Neural cell (in vitro differentiated cells): ENCODE results near the gene DROSHA. TPM values are rescaled to one million over a fixed set of nuclear protein-coding genes. Genes with fewer than 3 reads are reported as not detected.

Experiments used
- H2AFZ ChIP-seq: fragments of 200-600, 300-800 bp; sonication (generic), shearing (Covaris generic); 2 replicates; pipeline ENCODE4 v1.6.0; 2014; ENCODE audit warnings: low read depth, mild to moderate bottlenecking, antibody characterized with exemption, low read length, moderate library complexity
- H3F3A ChIP-seq: fragments of 200-600 bp; shearing (Covaris generic); 2 replicates; pipeline ENCODE4 v1.6.1; 2016; ENCODE audit warnings: mild to moderate bottlenecking, moderate library complexity, mixed read lengths, antibody characterized with exemption, low read length; ENCODE audit not compliant: insufficient read depth, poor library complexity, severe bottlenecking
- H3K27ac ChIP-seq: fragments of 200-600, 300-800 bp; sonication (generic), shearing (Covaris generic); 2 replicates; pipeline ENCODE4 v1.5.1; 2014; ENCODE audit warnings: mild to moderate bottlenecking, low read length, moderate library complexity
- H3K27me3 ChIP-seq: fragments of 300-800, 200-600 bp; sonication (generic), shearing (Covaris generic); 2 replicates; pipeline ENCODE4 v1.6.0; 2014; ENCODE audit warnings: mild to moderate bottlenecking, low read depth, low read length, moderate library complexity; ENCODE audit not compliant: insufficient read depth
- H3K36me3 ChIP-seq: fragments of 300-800, 200-600 bp; sonication (generic), shearing (Covaris generic); 2 replicates; pipeline ENCODE4 v1.5.1; 2014; ENCODE audit warnings: mild to moderate bottlenecking, antibody characterized with exemption, low read length, moderate library complexity; ENCODE audit not compliant: insufficient read depth
- H3K4me2 ChIP-seq: fragments of 300-800, 200-600 bp; sonication (generic), shearing (Covaris generic); 2 replicates; pipeline ENCODE4 v1.6.0; 2014; ENCODE audit warnings: mild to moderate bottlenecking, low read length
- H3K4me3 ChIP-seq: fragments of 300-800, 200-600 bp; sonication (generic), shearing (Covaris generic); 2 replicates; pipeline ENCODE4 v1.5.1; 2014; ENCODE audit warnings: mild to moderate bottlenecking, low read length, moderate library complexity
- H3K79me2 ChIP-seq: fragments of 200-600 bp; shearing (Covaris generic); replicated peaks from 2 replicates; pipeline ENCODE4 v1.6.0; 2014; ENCODE audit warnings: mild to moderate bottlenecking, low read length, moderate library complexity; ENCODE audit not compliant: insufficient read depth
- H3K9ac ChIP-seq: fragments of 300-800, 200-600 bp; sonication (generic), shearing (Covaris generic); 2 replicates; pipeline ENCODE4 v1.6.1; 2016; ENCODE audit warnings: mild to moderate bottlenecking, low read length, mixed read lengths
- H3K9me2 ChIP-seq: fragments of 200-600 bp; shearing (Covaris generic); 2 replicates; pipeline ENCODE4 v1.6.1; 2016; ENCODE audit warnings: mild to moderate bottlenecking, low read length, mixed read lengths; ENCODE audit not compliant: insufficient read depth
- H3K9me3 ChIP-seq: fragments of 200-600, 300-800 bp; sonication (generic), shearing (Covaris generic); 2 replicates; pipeline ENCODE4 v1.6.1; 2016; ENCODE audit warnings: mild to moderate bottlenecking, mixed run types, low read length, moderate library complexity, mixed read lengths
- H4K20me1 ChIP-seq: fragments of 200-600 bp; shearing (Covaris generic); 2 replicates; pipeline ENCODE4 v1.6.1; 2016; ENCODE audit warnings: mild to moderate bottlenecking, mixed run types; ENCODE audit not compliant: insufficient read depth
- EP300 ChIP-seq: fragments of 450-650 bp; conservative IDR thresholded peaks from 2 replicates; pipeline ENCODE4 v1.6.1; 2014; ENCODE audit warnings: antibody characterized with exemption, mild to moderate bottlenecking, moderate library complexity; ENCODE audit not compliant: poor library complexity, severe bottlenecking
- EZH2 ChIP-seq: fragments of 200-600, 300-800 bp; shearing (Covaris generic), sonication (generic); IDR thresholded peaks from 2 replicates; pipeline ENCODE4 v1.6.1; 2014; ENCODE audit warnings: antibody characterized with exemption, low read length, borderline replicate concordance, mild to moderate bottlenecking; ENCODE audit not compliant: insufficient read depth, poor library complexity, severe bottlenecking
- MXI1 ChIP-seq: fragments of 450-650 bp; conservative IDR thresholded peaks from 2 replicates; pipeline ENCODE4 v1.6.1; 2014; ENCODE audit warnings: antibody characterized with exemption, mild to moderate bottlenecking; ENCODE audit not compliant: poor library complexity, severe bottlenecking
- POLR2AphosphoS5 ChIP-seq: IDR thresholded peaks from 2 replicates; pipeline ENCODE4 v1.6.1; 2012
- RAD21 ChIP-seq: fragments of 450-650 bp; conservative IDR thresholded peaks from 2 replicates; pipeline ENCODE4 v1.6.1; 2014; ENCODE audit warnings: antibody characterized with exemption, mild to moderate bottlenecking, moderate library complexity
- SMC3 ChIP-seq: fragments of 450-650 bp; conservative IDR thresholded peaks from 2 replicates; pipeline ENCODE4 v1.6.1; 2014; ENCODE audit warnings: antibody characterized with exemption, mild to moderate bottlenecking, moderate library complexity; ENCODE audit not compliant: poor library complexity
- TAF1 ChIP-seq: IDR thresholded peaks from 2 replicates; pipeline ENCODE4 v1.6.1; 2012; ENCODE audit warnings: low read depth
- polyA plus RNA-seq: library from polyadenylated mRNA; depleted of rRNA; stranded (reverse); fragments of >200 nt; gene quantifications from 2 replicates; pipeline ENCODE4 v1.2.3, GENCODE V29; 2014
- TF ChIP-seq, protein P1 (sequence below): fragments of 450-650 bp; IDR thresholded peaks from 2 replicates; pipeline ENCODE4 v1.5.1; 2014; ENCODE audit warnings: antibody characterized with exemption, mild to moderate bottlenecking, moderate library complexity; ENCODE audit not compliant: poor library complexity, severe bottlenecking
- TF ChIP-seq, protein P2 (sequence below): IDR thresholded peaks from 2 replicates; pipeline ENCODE4 v1.6.1; 2012; ENCODE audit warnings: borderline replicate concordance

DROSHA gene
- polyA plus RNA-seq, 1 donor from 2014 or later = 88.5 TPM

GRCh38 chr5:31372124-31372523 is 159.8 kb downstream of the DROSHA start:
- H2AFZ ChIP-seq = no peak overlapping the region
- TF ChIP-seq TAF1 (no peak), EP300 (no peak), POLR2AphosphoS5 (no peak), RAD21 (no peak), SMC3 (no peak)
- TF ChIP-seq, protein P1, sequence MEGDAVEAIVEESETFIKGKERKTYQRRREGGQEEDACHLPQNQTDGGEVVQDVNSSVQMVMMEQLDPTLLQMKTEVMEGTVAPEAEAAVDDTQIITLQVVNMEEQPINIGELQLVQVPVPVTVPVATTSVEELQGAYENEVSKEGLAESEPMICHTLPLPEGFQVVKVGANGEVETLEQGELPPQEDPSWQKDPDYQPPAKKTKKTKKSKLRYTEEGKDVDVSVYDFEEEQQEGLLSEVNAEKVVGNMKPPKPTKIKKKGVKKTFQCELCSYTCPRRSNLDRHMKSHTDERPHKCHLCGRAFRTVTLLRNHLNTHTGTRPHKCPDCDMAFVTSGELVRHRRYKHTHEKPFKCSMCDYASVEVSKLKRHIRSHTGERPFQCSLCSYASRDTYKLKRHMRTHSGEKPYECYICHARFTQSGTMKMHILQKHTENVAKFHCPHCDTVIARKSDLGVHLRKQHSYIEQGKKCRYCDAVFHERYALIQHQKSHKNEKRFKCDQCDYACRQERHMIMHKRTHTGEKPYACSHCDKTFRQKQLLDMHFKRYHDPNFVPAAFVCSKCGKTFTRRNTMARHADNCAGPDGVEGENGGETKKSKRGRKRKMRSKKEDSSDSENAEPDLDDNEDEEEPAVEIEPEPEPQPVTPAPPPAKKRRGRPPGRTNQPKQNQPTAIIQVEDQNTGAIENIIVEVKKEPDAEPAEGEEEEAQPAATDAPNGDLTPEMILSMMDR = no peak
- TF ChIP-seq, protein P2, sequence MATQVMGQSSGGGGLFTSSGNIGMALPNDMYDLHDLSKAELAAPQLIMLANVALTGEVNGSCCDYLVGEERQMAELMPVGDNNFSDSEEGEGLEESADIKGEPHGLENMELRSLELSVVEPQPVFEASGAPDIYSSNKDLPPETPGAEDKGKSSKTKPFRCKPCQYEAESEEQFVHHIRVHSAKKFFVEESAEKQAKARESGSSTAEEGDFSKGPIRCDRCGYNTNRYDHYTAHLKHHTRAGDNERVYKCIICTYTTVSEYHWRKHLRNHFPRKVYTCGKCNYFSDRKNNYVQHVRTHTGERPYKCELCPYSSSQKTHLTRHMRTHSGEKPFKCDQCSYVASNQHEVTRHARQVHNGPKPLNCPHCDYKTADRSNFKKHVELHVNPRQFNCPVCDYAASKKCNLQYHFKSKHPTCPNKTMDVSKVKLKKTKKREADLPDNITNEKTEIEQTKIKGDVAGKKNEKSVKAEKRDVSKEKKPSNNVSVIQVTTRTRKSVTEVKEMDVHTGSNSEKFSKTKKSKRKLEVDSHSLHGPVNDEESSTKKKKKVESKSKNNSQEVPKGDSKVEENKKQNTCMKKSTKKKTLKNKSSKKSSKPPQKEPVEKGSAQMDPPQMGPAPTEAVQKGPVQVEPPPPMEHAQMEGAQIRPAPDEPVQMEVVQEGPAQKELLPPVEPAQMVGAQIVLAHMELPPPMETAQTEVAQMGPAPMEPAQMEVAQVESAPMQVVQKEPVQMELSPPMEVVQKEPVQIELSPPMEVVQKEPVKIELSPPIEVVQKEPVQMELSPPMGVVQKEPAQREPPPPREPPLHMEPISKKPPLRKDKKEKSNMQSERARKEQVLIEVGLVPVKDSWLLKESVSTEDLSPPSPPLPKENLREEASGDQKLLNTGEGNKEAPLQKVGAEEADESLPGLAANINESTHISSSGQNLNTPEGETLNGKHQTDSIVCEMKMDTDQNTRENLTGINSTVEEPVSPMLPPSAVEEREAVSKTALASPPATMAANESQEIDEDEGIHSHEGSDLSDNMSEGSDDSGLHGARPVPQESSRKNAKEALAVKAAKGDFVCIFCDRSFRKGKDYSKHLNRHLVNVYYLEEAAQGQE = no peak
- no peaks in the 10 kb centered on the region for H3K9me3 ChIP-seq
- no peak overlapping the region for H3K4me2 ChIP-seq
- H3K27me3 ChIP-seq = no peaks in the 10 kb centered on the region
- no peaks in the 10 kb centered on the region for H3F3A ChIP-seq
- no peak overlapping the region for H3K4me3 ChIP-seq
- no peaks in the 10 kb centered on the region for H3K9me2 ChIP-seq
- no peaks in the 10 kb centered on the region for H3K79me2 ChIP-seq
- H3K9ac ChIP-seq = no peak overlapping the region
- no peaks in the 10 kb centered on the region for H3K36me3 ChIP-seq
- no peaks in the 10 kb centered on the region for H4K20me1 ChIP-seq
- H3K27ac ChIP-seq = no peak overlapping the region

DNA sequence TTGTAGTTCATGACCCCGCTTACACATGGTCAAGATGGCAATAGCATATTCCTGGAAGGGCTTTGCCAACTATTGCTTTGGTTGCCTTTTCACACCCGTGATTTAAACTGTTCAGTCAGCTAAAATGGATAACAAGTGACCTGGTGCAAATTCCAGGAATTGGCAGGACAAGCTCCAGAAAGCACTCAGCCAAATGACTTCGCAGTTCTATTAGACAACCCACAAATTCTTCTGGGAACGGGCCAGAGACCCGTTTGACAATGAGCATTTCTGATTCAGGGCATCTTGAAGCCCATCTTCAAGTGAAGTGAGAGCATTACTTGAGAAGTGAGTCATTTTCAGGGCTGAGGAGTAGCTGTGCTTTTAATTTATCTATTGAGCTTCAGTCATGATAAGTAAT is 165.0 kb downstream of the DROSHA start:
- Histone ChIP-seq H3K79me2 (no peaks in the 10 kb centered on the region), H2AFZ (no peak overlapping the region), H3K36me3 (no peaks in the 10 kb centered on the region), H3K27ac (no peak overlapping the region), H3K9me2 (no peaks in the 10 kb centered on the region), H3K4me3 (no peak overlapping the region), H3K9ac (no peak overlapping the region), H3K9me3 (no peaks in the 10 kb centered on the region), H3K4me2 (no peak overlapping the region), H3K27me3 (no peaks in the 10 kb centered on the region), H4K20me1 (no peaks in the 10 kb centered on the region), H3F3A (no peaks in the 10 kb centered on the region)
- TF ChIP-seq SMC3 = no peak
- TF ChIP-seq, protein P1 = no peak
- no peak for TF ChIP-seq EP300
- no peak for TF ChIP-seq MXI1
- TF ChIP-seq EZH2 = no peak
- TF ChIP-seq RAD21 = no peak
- no peak for TF ChIP-seq TAF1
- TF ChIP-seq, protein P2 = no peak
- TF ChIP-seq POLR2AphosphoS5 = no peak
